HUES6 (cell line): ENCODE measurements around the gene HNMT.
"Not testable (repeated sequence)": the region's sequence is repeated elsewhere in the genome, so short reads cannot be mapped to it uniquely, and the experiment has no call there.

ENCODE experiments used
- H3K27ac ChIP-seq: 2 replicates; pipeline ENCODE4 v1.7.0; 2013; ENCODE audit warnings: low read depth, mild to moderate bottlenecking, low read length, inconsistent platforms
- H3K27me3 ChIP-seq: 2 replicates; pipeline ENCODE4 v1.6.1; 2013; ENCODE audit warnings: low read length; ENCODE audit not compliant: control insufficient read depth, insufficient read depth
- H3K36me3 ChIP-seq: 2 replicates; pipeline ENCODE4 v1.6.1; 2013; ENCODE audit warnings: low read length; ENCODE audit not compliant: control insufficient read depth, insufficient read depth
- H3K4me1 ChIP-seq: 2 replicates; pipeline ENCODE4 v1.6.1; 2013; ENCODE audit warnings: low read length; ENCODE audit not compliant: control insufficient read depth, insufficient read depth
- H3K4me3 ChIP-seq: 2 replicates; pipeline ENCODE4 v1.5.1; 2013; ENCODE audit warnings: low read depth, low read length
- H3K9ac ChIP-seq: one replicate; pipeline ENCODE4 v1.6.1; 2013; ENCODE audit warnings: mild to moderate bottlenecking, low read length
- H3K9me3 ChIP-seq: 2 replicates; pipeline ENCODE4 v1.6.1; 2013; ENCODE audit warnings: low read depth, low read length; ENCODE audit not compliant: control insufficient read depth, insufficient read depth

The HNMT gene

GRCh38 chr2:137961602-137962001 is 2.7 kb upstream of the HNMT start:
- Histone ChIP-seq H3K27ac (no peak overlapping the region), H3K27me3 (no peaks in the 10 kb centered on the region)

GRCh38 chr2:137963535-137964065 is 673 bp upstream of the HNMT start:
- Histone ChIP-seq H3K36me3 (no peaks in the 10 kb centered on the region), H3K9ac (peak overlapping the region; percentile 77), H3K4me3 (peak overlapping the region; percentile 48), H3K4me1 (peaks cover 21% of the 10 kb centered on the region), H3K9me3 (no peaks in the 10 kb centered on the region; the same call in 1 of the 2 replicates), H3K27me3 (no peaks in the 10 kb centered on the region), H3K27ac (peak overlapping the region; percentile 72)

More at GRCh38 chr2:137961602-137962001, 2.7 kb upstream of the HNMT start:
- no peak overlapping the region for H3K9ac ChIP-seq
- peaks cover 21% of the 10 kb centered on the region for H3K4me1 ChIP-seq
- no peaks in the 10 kb centered on the region for H3K36me3 ChIP-seq
- no peaks in the 10 kb centered on the region for H3K9me3 ChIP-seq
- H3K4me3 ChIP-seq = no peak overlapping the region

GRCh38 chr2:137964859-137965459 is 686 bp downstream of the HNMT start:
- no peaks in the 10 kb centered on the region; the same call in 1 of the 2 replicates for H3K9me3 ChIP-seq
- H3K27ac ChIP-seq = peak overlapping the region; percentile 72; the same call in 1 of the 2 replicates
- peaks cover 21% of the 10 kb centered on the region for H3K4me1 ChIP-seq
- H3K4me3 ChIP-seq = peak overlapping the region; percentile 48
- H3K27me3 ChIP-seq = no peaks in the 10 kb centered on the region
- H3K36me3 ChIP-seq = no peaks in the 10 kb centered on the region
- peak overlapping the region; percentile 77 for H3K9ac ChIP-seq

- H3K27ac ChIP-seq = no peak overlapping the region
- H3K9ac ChIP-seq = no peak overlapping the region
Measured at GRCh38 chr2:137966043-137966442, 1.8 kb downstream of the HNMT start.

GRCh38 chr2:137967042-137967441 is 2.8 kb downstream of the HNMT start:
- Histone ChIP-seq H3K27ac (no peak overlapping the region), H3K27me3 (no peaks in the 10 kb centered on the region), H3K9me3 (no peaks in the 10 kb centered on the region; the same call in 1 of the 2 replicates), H3K9ac (no peak overlapping the region), H3K4me3 (no peak overlapping the region), H3K36me3 (no peaks in the 10 kb centered on the region), H3K4me1 (peaks cover 21% of the 10 kb centered on the region)

More at GRCh38 chr2:137966043-137966442, 1.8 kb downstream of the HNMT start:
- H3K36me3 ChIP-seq = no peaks in the 10 kb centered on the region
- H3K4me1 ChIP-seq = peaks cover 21% of the 10 kb centered on the region
- H3K27me3 ChIP-seq = no peaks in the 10 kb centered on the region
- no peaks in the 10 kb centered on the region; the same call in 1 of the 2 replicates for H3K9me3 ChIP-seq
- H3K4me3 ChIP-seq = peak overlapping the region; percentile 26; the same call in 1 of the 2 replicates

GRCh38 chr2:137968477-137969417 is 4.5 kb downstream of the HNMT start:
- H3K27ac ChIP-seq = no peak overlapping the region

GRCh38 chr2:137969418-137969765 is 5.1 kb downstream of the HNMT start:
- H3K27ac ChIP-seq = no peak overlapping the region
- H3K36me3 ChIP-seq = no peaks in the 10 kb centered on the region
- H3K4me3 ChIP-seq = no peak overlapping the region
- no peaks in the 10 kb centered on the region for H3K27me3 ChIP-seq
- H3K9me3 ChIP-seq = no peaks in the 10 kb centered on the region; the same call in 1 of the 2 replicates
- H3K9ac ChIP-seq = no peak overlapping the region
- peaks cover 10% of the 10 kb centered on the region; the same call in 1 of the 2 replicates for H3K4me1 ChIP-seq

More at GRCh38 chr2:137968477-137969417, 4.5 kb downstream of the HNMT start:
- H3K9ac ChIP-seq = no peak overlapping the region
- H3K4me3 ChIP-seq = no peak overlapping the region
- no peaks in the 10 kb centered on the region for H3K36me3 ChIP-seq
- no peaks in the 10 kb centered on the region for H3K27me3 ChIP-seq
- peaks cover 16% of the 10 kb centered on the region for H3K4me1 ChIP-seq
- H3K9me3 ChIP-seq = no peaks in the 10 kb centered on the region; the same call in 1 of the 2 replicates

GRCh38 chr2:137969876-137970275 is 5.6 kb downstream of the HNMT start:
- Histone ChIP-seq H3K36me3 (no peaks in the 10 kb centered on the region), H3K4me3 (no peak overlapping the region), H3K27ac (no peak overlapping the region), H3K27me3 (no peaks in the 10 kb centered on the region), H3K9me3 (no peaks in the 10 kb centered on the region; the same call in 1 of the 2 replicates), H3K9ac (no peak overlapping the region), H3K4me1 (peaks cover 5% of the 10 kb centered on the region; the same call in 1 of the 2 replicates)

- H3K9ac ChIP-seq, H3K4me1 ChIP-seq, H3K27me3 ChIP-seq, H3K27ac ChIP-seq, H3K36me3 ChIP-seq, H3K9me3 ChIP-seq, H3K4me3 ChIP-seq: not testable (repeated sequence)
Measured at GRCh38 chr2:137971259-137971658, 7.0 kb downstream of the HNMT start.

- Histone ChIP-seq H3K4me3 (no peak overlapping the region), H3K9ac (no peak overlapping the region), H3K27me3 (no peaks in the 10 kb centered on the region), H3K4me1 (peaks cover 4% of the 10 kb centered on the region; the same call in 1 of the 2 replicates), H3K36me3 (no peaks in the 10 kb centered on the region), H3K27ac (no peak overlapping the region), H3K9me3 (no peaks in the 10 kb centered on the region)
Measured at GRCh38 chr2:137973280-137973679, 9.0 kb downstream of the HNMT start.
